H1 (cell line): ENCODE data around the gene COL6A3. TPM values are rescaled to one million over a fixed set of nuclear protein-coding genes. Genes with fewer than 3 reads are reported as not detected.

ENCODE experiments used
- CTCF ChIA-PET: fragments of 300-600 bp; sonication (Branson Sonifier 250); formaldehyde crosslinking; loops from one replicate; lab custom pipeline; 2021; ENCODE audit not compliant: partially characterized antibody; lab: Charles Lee
- POLR2A ChIA-PET: fragments of 300-600 bp; sonication (Branson Sonifier 250); formaldehyde crosslinking; loops from one replicate; lab custom pipeline; 2021; ENCODE audit warnings: inconsistent platforms; ENCODE audit not compliant: partially characterized antibody; lab: Charles Lee
- DNase-seq, 2 experiments: peaks; one replicate each; pipeline versions ENCODE4 v3.0.0 to v3.0.0-alpha.2; 2010 to 2022; ENCODE audit warnings: low spot score in 2 of 2, low read depth in 1 of 2, mixed read lengths in 1 of 2
- FAIRE-seq: peaks from 2 replicates; lab custom pipeline; 2011; peaks lifted over from hg19 to GRCh38; lab: Jason Lieb, UNC
- H2AFZ ChIP-seq: 2 replicates; pipeline ENCODE4 v1.8.1; 2012; ENCODE audit warnings: low read length, inconsistent platforms
- H2AK5ac ChIP-seq: 2 replicates; pipeline ENCODE4 v1.6.1; 2013; ENCODE audit warnings: low read depth, low read length
- H2BK120ac ChIP-seq: replicated peaks from 2 replicates; pipeline ENCODE3; 2013; ENCODE audit warnings: low read depth, low read length, inconsistent platforms
- H2BK12ac ChIP-seq: 2 replicates; pipeline ENCODE4 v1.6.1; 2013; ENCODE audit warnings: low read depth, low read length
- H2BK15ac ChIP-seq: 2 replicates; pipeline ENCODE4 v1.6.1; 2013; ENCODE audit warnings: low read length
- H2BK20ac ChIP-seq: 2 replicates; pipeline ENCODE4 v1.6.1; 2013; ENCODE audit warnings: low read length
- H2BK5ac ChIP-seq: 2 replicates; pipeline ENCODE4 v1.6.1; 2013; ENCODE audit warnings: low read depth, low read length
- H3K14ac ChIP-seq: 2 replicates; pipeline ENCODE4 v1.6.1; 2013; ENCODE audit warnings: inconsistent platforms; ENCODE audit not compliant: insufficient read length
- H3K18ac ChIP-seq: 2 replicates; pipeline ENCODE4 v1.6.1; 2013; ENCODE audit warnings: low read length; ENCODE audit errors: extremely low read depth
- H3K23ac ChIP-seq: 2 replicates; pipeline ENCODE4 v1.6.1; 2013; ENCODE audit warnings: inconsistent platforms; ENCODE audit not compliant: insufficient read length
- H3K23me2 ChIP-seq: 2 replicates; pipeline ENCODE4 v1.6.1; 2013; ENCODE audit warnings: low read depth, low read length
- H3K27ac ChIP-seq: 2 replicates; pipeline ENCODE4 v1.6.1; 2011; ENCODE audit warnings: low read depth, low read length, inconsistent platforms
- H3K27me3 ChIP-seq, 4 experiments: replicated peaks in 1 of 4; 1 replicate in 1 of 4; 2 replicates in 3 of 4; pipeline versions ENCODE4 v1.6.1 to v1.8.1; 2011 to 2013; ENCODE audit warnings: low read length in 3 of 4, mild to moderate bottlenecking in 3 of 4, inconsistent platforms in 2 of 4, mixed read lengths in 2 of 4, moderate library complexity in 1 of 4; ENCODE audit not compliant: control insufficient read depth in 3 of 4, insufficient read depth in 3 of 4; ENCODE audit errors: extremely low read depth in 1 of 4
- H3K36me3 ChIP-seq, 4 experiments: 2 replicates each; pipeline versions ENCODE4 v1.6.1 to v1.8.1; 2011 to 2013; ENCODE audit warnings: mild to moderate bottlenecking in 4 of 4, low read length in 3 of 4, moderate library complexity in 2 of 4, control low read depth in 1 of 4, inconsistent platforms in 1 of 4; ENCODE audit not compliant: insufficient read depth in 4 of 4, control insufficient read depth in 2 of 4
- H3K4ac ChIP-seq: replicated peaks from 2 replicates; pipeline ENCODE3; 2013; ENCODE audit warnings: low read length, low read depth, mixed read lengths, inconsistent platforms; ENCODE audit not compliant: insufficient read length
- H3K4me1 ChIP-seq, 4 experiments: replicated peaks in 1 of 4; 1 replicate in 1 of 4; 2 replicates in 3 of 4; pipeline versions ENCODE4 v1.6.1 to v1.8.1; 2011 to 2013; ENCODE audit warnings: low read length in 3 of 4, inconsistent platforms in 2 of 4, mixed read lengths in 1 of 4; ENCODE audit not compliant: insufficient read depth in 4 of 4, control insufficient read depth in 3 of 4
- H3K4me2 ChIP-seq, 2 experiments: 2 replicates each; pipeline versions ENCODE4 v1.6.1 to v1.8.1; 2011 to 2013; ENCODE audit warnings: low read depth in 2 of 2, low read length in 2 of 2, control low read depth in 1 of 2, inconsistent platforms in 1 of 2, mild to moderate bottlenecking in 1 of 2; ENCODE audit not compliant: insufficient read depth in 1 of 2
- H3K4me3 ChIP-seq, 4 experiments: fragments of 200-600, 300-600 bp in 1 of 4; sonication (generic), shearing (Covaris generic), sonication (Bioruptor Twin) in 1 of 4; 2 replicates each; pipeline versions ENCODE4 v1.5.1 to v1.8.1; 2011 to 2016; ENCODE audit warnings: low read length in 4 of 4, low read depth in 3 of 4, control low read depth in 2 of 4, inconsistent platforms in 2 of 4, mild to moderate bottlenecking in 2 of 4, mixed read lengths in 1 of 4, moderate library complexity in 1 of 4; ENCODE audit not compliant: insufficient read depth in 2 of 4; ENCODE audit errors: extremely low read depth in 1 of 4
- H3K56ac ChIP-seq: replicated peaks from 2 replicates; pipeline ENCODE3; 2013; ENCODE audit warnings: low read depth, mild to moderate bottlenecking, mixed read lengths, low read length, inconsistent platforms; ENCODE audit not compliant: insufficient read length
- H3K79me1 ChIP-seq: 2 replicates; pipeline ENCODE4 v1.6.1; 2013; ENCODE audit warnings: low read depth, low read length, control low read depth
- H3K79me2 ChIP-seq, 2 experiments: 2 replicates each; pipeline versions ENCODE4 v1.6.1 to v1.8.1; 2012 to 2013; ENCODE audit warnings: low read length in 2 of 2, mild to moderate bottlenecking in 2 of 2, inconsistent platforms in 1 of 2; ENCODE audit not compliant: insufficient read depth in 2 of 2, control insufficient read depth in 1 of 2
- H3K9ac ChIP-seq, 4 experiments: replicated peaks in 1 of 4; 1 replicate in 1 of 4; 2 replicates in 3 of 4; pipeline versions ENCODE4 v1.6.1 to v1.8.1; 2011 to 2013; ENCODE audit warnings: low read depth in 3 of 4, low read length in 3 of 4, control low read depth in 2 of 4, mild to moderate bottlenecking in 2 of 4, moderate library complexity in 2 of 4, inconsistent platforms in 1 of 4; ENCODE audit errors: extremely low read depth in 1 of 4
- H3K9me3 ChIP-seq, 2 experiments: 2 replicates each; pipeline versions ENCODE4 v1.6.1 to v1.8.1; 2012 to 2013; ENCODE audit warnings: mild to moderate bottlenecking in 2 of 2, moderate library complexity in 2 of 2, control low read depth in 1 of 2, inconsistent platforms in 1 of 2, low read depth in 1 of 2, low read length in 1 of 2, mixed read lengths in 1 of 2; ENCODE audit not compliant: insufficient read depth in 2 of 2
- H4K20me1 ChIP-seq, 2 experiments: replicated peaks in 1 of 2; 2 replicates each; pipeline versions ENCODE3 to v1.8.1; 2011 to 2013; ENCODE audit warnings: inconsistent platforms in 2 of 2, low read length in 2 of 2, mild to moderate bottlenecking in 1 of 2; ENCODE audit not compliant: insufficient read depth in 2 of 2, control insufficient read depth in 1 of 2
- H4K5ac ChIP-seq: 2 replicates; pipeline ENCODE4 v1.6.1; 2013; ENCODE audit warnings: low read length, low read depth, mixed read lengths, inconsistent platforms; ENCODE audit not compliant: insufficient read length
- H4K8ac ChIP-seq: 2 replicates; pipeline ENCODE4 v1.8.0; 2013; ENCODE audit warnings: mild to moderate bottlenecking, moderate library complexity, low read length, inconsistent platforms; ENCODE audit not compliant: insufficient read depth; ENCODE audit errors: extremely low read depth
- H4K91ac ChIP-seq: replicated peaks from 2 replicates; pipeline ENCODE3; 2013; ENCODE audit warnings: low read length, mixed read lengths, inconsistent platforms; ENCODE audit not compliant: insufficient read length
- ATF3 ChIP-seq: IDR thresholded peaks from 2 replicates; pipeline ENCODE4 v1.6.1; 2011; ENCODE audit warnings: low read depth, mild to moderate bottlenecking, low read length; ENCODE audit not compliant: insufficient read depth
- CHD1 ChIP-seq: IDR thresholded peaks from 2 replicates; pipeline ENCODE4 v1.6.1; 2012; ENCODE audit warnings: low read depth, low read length, improper control_type of control experiment
- CHD2 ChIP-seq: IDR thresholded peaks from 2 replicates; pipeline ENCODE4 v1.6.1; 2012; ENCODE audit warnings: low read length, improper control_type of control experiment
- EGR1 ChIP-seq: IDR thresholded peaks from 2 replicates; pipeline ENCODE4 v1.6.1; 2011; ENCODE audit warnings: low read depth, low read length, borderline replicate concordance
- EP300 ChIP-seq, 2 experiments: IDR thresholded peaks; 1 replicate in 1 of 2; 2 replicates in 1 of 2; pipeline ENCODE4 v1.6.1; 2011 to 2012; ENCODE audit warnings: low read depth in 2 of 2, low read length in 2 of 2, mild to moderate bottlenecking in 2 of 2, borderline replicate concordance in 1 of 2, inconsistent platforms in 1 of 2, moderate library complexity in 1 of 2
- KDM4A ChIP-seq: IDR thresholded peaks from one replicate; pipeline ENCODE4 v1.7.1; 2012; ENCODE audit warnings: low read depth, mild to moderate bottlenecking, moderate library complexity, low read length, inconsistent platforms; ENCODE audit not compliant: severe bottlenecking
- MAFK ChIP-seq: IDR thresholded peaks from 2 replicates; pipeline ENCODE4 v1.6.1; 2012; ENCODE audit warnings: low read depth, mild to moderate bottlenecking, improper control_type of control experiment, low read length
- PHF8 ChIP-seq: fragments of 200-600 bp; sonication (generic); conservative IDR thresholded peaks from 2 replicates; pipeline ENCODE4 v1.7.1; 2012; ENCODE audit warnings: low read depth, mild to moderate bottlenecking, inconsistent platforms, low read length, moderate library complexity
- POU5F1 ChIP-seq: IDR thresholded peaks from 2 replicates; pipeline ENCODE4 v1.6.1; 2011; ENCODE audit warnings: low read depth, mild to moderate bottlenecking, low read length, moderate library complexity
- RAD21 ChIP-seq, 2 experiments: IDR thresholded peaks in 1 of 2; conservative IDR thresholded peaks in 1 of 2; 2 replicates each; pipeline ENCODE4 v1.6.1; 2011; ENCODE audit warnings: low read depth in 2 of 2, low read length in 2 of 2, improper control_type of control experiment in 1 of 2, inconsistent platforms in 1 of 2, mild to moderate bottlenecking in 1 of 2, moderate library complexity in 1 of 2
- SAP30 ChIP-seq: fragments of 300-600 bp; sonication (generic); IDR thresholded peaks from 2 replicates; pipeline ENCODE4 v1.7.1; 2012; ENCODE audit warnings: low read length, moderate library complexity, mild to moderate bottlenecking, inconsistent platforms; ENCODE audit not compliant: insufficient read depth, insufficient replicate concordance
- SRF ChIP-seq: IDR thresholded peaks from 2 replicates; pipeline ENCODE4 v1.6.1; 2011; ENCODE audit warnings: mild to moderate bottlenecking, low read depth, low read length, moderate library complexity
- TEAD4 ChIP-seq: IDR thresholded peaks from 2 replicates; pipeline ENCODE4 v1.6.1; 2012; ENCODE audit warnings: low read depth, low read length, inconsistent platforms, mixed read lengths
- YY1 ChIP-seq: IDR thresholded peaks from 2 replicates; pipeline ENCODE4 v1.6.1; 2011; ENCODE audit warnings: low read depth, mild to moderate bottlenecking, low read length
- WGBS, 2 experiments: shearing (Covaris generic) in 1 of 2; methylation state at CpG; one replicate each; pipeline versions ENCODE4 v1.1.6 to v1.1.7; 2013 to 2015; ENCODE audit warnings: low lambda C conversion rate in 2 of 2, mixed read lengths in 2 of 2, inconsistent platforms in 1 of 2, low coverage in 1 of 2, missing lambda C conversion rate in 1 of 2; ENCODE audit not compliant: insufficient replicate concordance in 2 of 2, insufficient coverage in 1 of 2, insufficient read length in 1 of 2; ENCODE audit errors: extremely low coverage in 1 of 2, missing lambda C conversion rate in 1 of 2; 5-methylcytosine and 5-hydroxymethylcytosine counted together
- polyA plus RNA-seq, 7 experiments: library from polyadenylated mRNA; depleted of rRNA in 3 of 7; stranded (reverse) in 5 of 7; unstranded in 2 of 7; fragments of >200 nt in 5 of 7; fragments of 200-250 nt in 2 of 7; gene quantifications; 1 replicate in 5 of 7; 2 replicates in 1 of 7; 4 replicates in 1 of 7; pipeline versions ENCODE4 v1.2.1 to v1.2.3, GENCODE V29; 2011 to 2013; ENCODE audit warnings: missing spikeins in 2 of 7, mixed read lengths in 2 of 7
- total RNA-seq: library from RNA; stranded (reverse); fragmentation: NEBNext Ultra II Directional; extraction: Animal tissue kit (Norgen Biotek cat#: 25700); gene quantifications from 2 replicates; pipeline ENCODE4 v1.2.1, GENCODE V29; 2021

The COL6A3 gene
- total and polyA plus RNA-seq, 2 of the 8 experiments (the other 6 are each of a cell fraction or from before 2014, with no cell fraction given) = 1.2 to 3.4 TPM

GRCh38 chr2:237319887-237320286 is 94.1 kb downstream of the COL6A3 start:
- Histone ChIP-seq H2BK5ac (no peak overlapping the region), H4K20me1 (no peaks in the 10 kb centered on the region), H3K36me3 (no peaks in the 10 kb centered on the region), H3K27me3 (no peaks in the 10 kb centered on the region; a peak in 1 of 7 replicates), H2AK5ac (no peak overlapping the region), H3K14ac (no peak overlapping the region), H4K5ac (no peak overlapping the region), H3K9me3 (no peaks in the 10 kb centered on the region), H3K23ac (no peak overlapping the region), H2BK12ac (no peak overlapping the region), H3K23me2 (no peaks in the 10 kb centered on the region), H3K18ac (no peak overlapping the region), H2BK15ac (no peak overlapping the region), H3K79me2 (no peaks in the 10 kb centered on the region), H3K4ac (no peak overlapping the region), H3K27ac (no peak overlapping the region), H3K9ac (no peak overlapping the region), H2BK120ac (no peak overlapping the region), H3K4me2 (no peak overlapping the region), H4K91ac (no peak overlapping the region), H3K4me1 (peaks cover 0 to 3% (median under 1%) of the 10 kb centered on the region in 4 experiments; a peak in 2 of 7 replicates), H2AFZ (no peak overlapping the region), H3K4me3 (no peak overlapping the region), H3K56ac (no peak overlapping the region), H4K8ac (no peak overlapping the region), H3K79me1 (no peaks in the 10 kb centered on the region), H2BK20ac (no peak overlapping the region)
- FAIRE-seq = no peak
- DNase-seq = no peak
- ChIA-PET CTCF (interaction anchor here (1.7 kb wide), 1 partner anchor 76 kb away, joined by 4 read pairs; no protein-coding TSS in a partner anchor), POLR2A (no interaction called here)
- 85% methylated on average over 4 of the region's 4 CpGs; no CpG with 5 or more reads in 1 of the 2 experiments for WGBS, 2 experiments
- no peak for TF ChIP-seq PHF8
- TF ChIP-seq YY1 = no peak
- no peak for TF ChIP-seq CHD2
- TF ChIP-seq POU5F1 = no peak
- TF ChIP-seq CHD1 = no peak
- TF ChIP-seq RAD21 (IDR thresholded peaks at IDR 0.05 in 1 of 2, conservative IDR thresholded peaks at IDR 0.05 in 1 of 2; ENCODE audit: low read depth in 2 of 2, low read length in 2 of 2) = no peak
- TF ChIP-seq SRF = no peak
- TF ChIP-seq ATF3 = no peak
- no peak for TF ChIP-seq MAFK
- TF ChIP-seq KDM4A = no peak
- TF ChIP-seq EGR1 = no peak
- TF ChIP-seq SAP30 = no peak
- TF ChIP-seq EP300 (IDR thresholded peaks at IDR 0.05; ENCODE audit: borderline replicate concordance in 1 of 2, low read depth in 2 of 2, low read length in 2 of 2) = no peak
- TF ChIP-seq TEAD4 = no peak
